HG03571 (cell line): ENCODE measurements around the gene RGS10.

ENCODE experiments used
- ATAC-seq: cut with Tn5 transposase; IDR thresholded peaks from one replicate; pipeline ENCODE4 v1.9.1; 2021; ENCODE audit not compliant: unreplicated experiment

RGS10 gene

DNA sequence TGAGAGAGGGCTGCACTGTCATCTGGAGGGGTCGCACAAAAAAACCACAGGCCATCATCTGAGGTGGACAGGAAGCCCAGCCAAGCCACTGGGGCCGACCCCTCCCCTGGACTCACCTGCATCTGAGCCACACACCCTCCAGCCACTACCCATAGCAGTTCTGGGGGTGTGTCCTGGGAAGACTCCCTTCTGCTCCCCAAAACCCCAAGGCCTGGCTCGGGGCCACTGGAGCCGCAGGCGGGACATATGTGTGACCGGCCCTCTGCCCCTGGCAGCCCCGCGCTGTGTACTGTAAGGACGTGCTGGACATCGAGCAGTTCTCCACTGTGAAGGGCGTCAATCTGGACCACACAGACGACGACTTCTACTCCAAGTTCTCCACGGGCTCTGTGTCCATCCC, 90.1 kb downstream of the RGS10 start:
- no peak for ATAC-seq

DNA sequence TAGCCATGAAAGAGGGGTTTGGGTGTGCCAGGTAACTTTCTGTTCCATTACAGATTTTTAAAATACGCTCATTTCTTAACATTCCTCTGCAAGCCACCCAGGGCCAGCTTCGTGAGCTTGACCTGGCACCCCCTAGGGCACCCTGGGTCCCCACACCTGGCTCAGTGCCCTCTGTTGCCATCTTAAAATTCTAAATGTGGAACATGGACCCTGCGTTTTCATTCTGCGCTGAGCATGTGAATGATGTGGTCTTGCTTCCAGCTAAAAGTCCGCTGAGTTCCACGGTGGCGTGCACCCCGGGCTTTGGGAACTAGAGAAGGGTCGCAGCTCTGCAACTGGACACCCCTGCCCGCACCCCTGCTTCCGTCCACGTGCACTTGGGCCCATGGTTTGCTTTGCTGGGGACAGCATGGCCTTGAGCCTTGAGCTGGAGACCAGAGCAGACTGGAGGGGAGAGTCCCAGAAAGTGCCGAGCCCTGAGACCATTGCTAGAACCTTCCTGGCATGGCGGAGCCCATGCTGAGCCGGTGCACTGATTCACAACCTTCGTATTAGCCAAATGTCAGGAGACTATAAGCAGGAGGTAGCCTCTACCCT, 91.1 kb downstream of the RGS10 start:
- ATAC-seq = no peak

DNA sequence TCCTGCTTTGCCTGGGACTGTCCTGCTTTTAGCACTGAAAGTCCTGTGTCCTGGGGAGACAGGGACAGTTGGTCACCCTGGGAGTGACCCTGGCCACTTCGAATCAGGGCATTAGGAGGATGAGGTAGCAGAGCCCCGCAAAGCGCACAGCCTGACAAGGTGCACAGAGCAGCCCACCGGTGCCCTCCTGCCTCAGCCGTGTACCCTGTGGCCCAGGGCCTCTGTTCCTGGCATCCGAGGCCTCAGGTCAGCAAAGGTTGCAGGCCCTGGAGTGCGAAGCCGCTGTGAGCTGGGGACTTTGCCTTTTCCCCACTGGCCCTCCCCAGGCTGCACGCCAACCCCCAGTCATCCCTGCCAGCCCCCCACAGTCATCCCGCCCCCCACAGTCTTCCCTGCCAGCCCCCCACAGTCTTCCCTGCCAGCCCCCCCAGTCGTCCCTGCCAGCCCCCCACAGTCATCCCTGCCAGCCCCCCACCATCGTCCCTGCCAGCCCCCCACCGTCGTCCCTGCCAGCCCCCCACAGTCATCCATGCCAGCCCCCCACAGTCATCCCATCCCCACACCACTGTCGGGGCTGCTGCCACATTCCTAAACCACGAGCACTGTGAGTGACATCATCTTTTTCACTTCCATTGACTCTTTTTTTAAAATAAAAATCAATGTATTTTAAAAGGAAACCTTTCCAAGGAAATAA, 91.8 kb downstream of the RGS10 start:
- ATAC-seq = no peak
